ENCODE measurements around the gene SYCP2L.

DNA sequence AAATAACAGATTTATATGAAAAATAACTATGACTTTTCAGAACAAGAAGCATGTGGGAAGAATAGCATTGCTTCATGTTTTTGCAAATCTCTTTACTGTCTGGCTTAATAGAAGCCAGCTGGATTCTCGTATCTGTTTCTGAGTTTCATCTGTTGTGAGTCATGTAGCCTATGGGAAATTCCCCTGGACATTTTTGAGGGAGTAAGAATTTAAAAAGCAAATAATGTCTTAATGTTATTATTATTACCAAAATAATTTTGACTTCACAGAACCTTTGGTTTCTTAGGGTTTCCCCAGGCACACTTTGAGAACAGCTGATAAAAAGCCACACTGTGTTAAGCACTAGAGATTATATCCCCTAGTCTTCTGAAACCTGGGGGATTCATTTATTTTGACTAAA, 75.8 kb downstream of the SYCP2L start:
- no peak for TF ChIP-seq CTCF (IDR thresholded peaks at IDR 0.05; ENCODE audit: insufficient read depth, low read length)
- TF ChIP-seq, protein P1, sequence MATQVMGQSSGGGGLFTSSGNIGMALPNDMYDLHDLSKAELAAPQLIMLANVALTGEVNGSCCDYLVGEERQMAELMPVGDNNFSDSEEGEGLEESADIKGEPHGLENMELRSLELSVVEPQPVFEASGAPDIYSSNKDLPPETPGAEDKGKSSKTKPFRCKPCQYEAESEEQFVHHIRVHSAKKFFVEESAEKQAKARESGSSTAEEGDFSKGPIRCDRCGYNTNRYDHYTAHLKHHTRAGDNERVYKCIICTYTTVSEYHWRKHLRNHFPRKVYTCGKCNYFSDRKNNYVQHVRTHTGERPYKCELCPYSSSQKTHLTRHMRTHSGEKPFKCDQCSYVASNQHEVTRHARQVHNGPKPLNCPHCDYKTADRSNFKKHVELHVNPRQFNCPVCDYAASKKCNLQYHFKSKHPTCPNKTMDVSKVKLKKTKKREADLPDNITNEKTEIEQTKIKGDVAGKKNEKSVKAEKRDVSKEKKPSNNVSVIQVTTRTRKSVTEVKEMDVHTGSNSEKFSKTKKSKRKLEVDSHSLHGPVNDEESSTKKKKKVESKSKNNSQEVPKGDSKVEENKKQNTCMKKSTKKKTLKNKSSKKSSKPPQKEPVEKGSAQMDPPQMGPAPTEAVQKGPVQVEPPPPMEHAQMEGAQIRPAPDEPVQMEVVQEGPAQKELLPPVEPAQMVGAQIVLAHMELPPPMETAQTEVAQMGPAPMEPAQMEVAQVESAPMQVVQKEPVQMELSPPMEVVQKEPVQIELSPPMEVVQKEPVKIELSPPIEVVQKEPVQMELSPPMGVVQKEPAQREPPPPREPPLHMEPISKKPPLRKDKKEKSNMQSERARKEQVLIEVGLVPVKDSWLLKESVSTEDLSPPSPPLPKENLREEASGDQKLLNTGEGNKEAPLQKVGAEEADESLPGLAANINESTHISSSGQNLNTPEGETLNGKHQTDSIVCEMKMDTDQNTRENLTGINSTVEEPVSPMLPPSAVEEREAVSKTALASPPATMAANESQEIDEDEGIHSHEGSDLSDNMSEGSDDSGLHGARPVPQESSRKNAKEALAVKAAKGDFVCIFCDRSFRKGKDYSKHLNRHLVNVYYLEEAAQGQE (IDR thresholded peaks at IDR 0.05; ENCODE audit: insufficient replicate concordance, low read depth), result no peak
